WTC11 (cell line): ENCODE results near the gene SORCS2. TPM values are rescaled to one million over a fixed set of nuclear protein-coding genes. Genes with fewer than 3 reads are reported as not detected.

Experiments used
- ATAC-seq: fragments of 200-7000 bp; cut with Tn5 transposase; 2 replicates; pipeline ENCODE4 v1.10.0; 2021; ENCODE audit warnings: mild to moderate bottlenecking, moderate library complexity
- CTCF ChIA-PET: fragments of 300-600 bp; sonication (Branson Sonifier 250); formaldehyde crosslinking; loops from one replicate; lab custom pipeline; 2021; ENCODE audit warnings: antibody characterized with exemption; lab: Charles Lee
- POLR2A ChIA-PET: fragments of 350-600 bp; sonication (Branson Sonifier 250); formaldehyde crosslinking; loops from one replicate; lab custom pipeline; 2021; ENCODE audit warnings: antibody characterized with exemption; lab: Charles Lee
- DNase-seq: peaks from one replicate; pipeline ENCODE4 v3.0.0; 2021; ENCODE audit warnings: low spot score
- H3K27ac Mint-ChIP-seq: 2 replicates; pipeline ENCODE4 v1.8.0; 2021; ENCODE audit warnings: mixed read lengths
- H3K27me3 Mint-ChIP-seq: 2 replicates; pipeline ENCODE4 v1.8.0; 2021; ENCODE audit warnings: low read depth, mild to moderate bottlenecking, moderate library complexity, mixed read lengths
- H3K36me3 Mint-ChIP-seq: 2 replicates; pipeline ENCODE4 v1.8.0; 2021; ENCODE audit warnings: mixed read lengths
- H3K4me1 Mint-ChIP-seq: 2 replicates; pipeline ENCODE4 v1.8.0; 2022; ENCODE audit warnings: mixed read lengths
- H3K4me3 Mint-ChIP-seq: 2 replicates; pipeline ENCODE4 v1.8.0; 2021; ENCODE audit warnings: mild to moderate bottlenecking, moderate library complexity, mixed read lengths
- H3K9me3 Mint-ChIP-seq: 2 replicates; pipeline ENCODE4 v1.8.0; 2021; ENCODE audit warnings: mixed read lengths
- ELF4 ChIP-seq: sonication (generic); formaldehyde crosslinking; IDR thresholded peaks from 2 replicates; pipeline ENCODE4 v1.8.1; 2022; ENCODE audit warnings: low read depth, mild to moderate bottlenecking, moderate library complexity, missing genetic modification reagents
- GRHL2 ChIP-seq: fragments of 250-450 bp; sonication (Bioruptor Pico); IDR thresholded peaks from 2 replicates; pipeline ENCODE4 v1.8.0; 2022; ENCODE audit warnings: mild to moderate bottlenecking, moderate library complexity; ENCODE audit not compliant: insufficient replicate concordance, severe bottlenecking
- ZBTB21 ChIP-seq: sonication (generic); formaldehyde crosslinking; IDR thresholded peaks from 2 replicates; pipeline ENCODE4 v1.8.1; 2023; ENCODE audit warnings: mild to moderate bottlenecking, missing genetic modification reagents, borderline replicate concordance
- ZNF219 ChIP-seq: sonication (generic); formaldehyde crosslinking; IDR thresholded peaks from 2 replicates; pipeline ENCODE4 v1.8.0; 2023; ENCODE audit warnings: missing genetic modification reagents, mild to moderate bottlenecking, borderline replicate concordance
- ZNF263 ChIP-seq: sonication (generic); formaldehyde crosslinking; IDR thresholded peaks from 2 replicates; pipeline ENCODE4 v1.8.1; 2022; ENCODE audit warnings: low read depth, mild to moderate bottlenecking, moderate library complexity, missing genetic modification reagents
- total RNA-seq: library from RNA; stranded (reverse); gene quantifications from 3 replicates; pipeline ENCODE4 v1.2.3, GENCODE V29; 2021
- TF ChIP-seq, protein P1 (sequence below): sonication (generic); formaldehyde crosslinking; IDR thresholded peaks from 2 replicates; pipeline ENCODE4 v1.8.1; 2022; ENCODE audit warnings: mild to moderate bottlenecking, missing genetic modification reagents, moderate library complexity, borderline replicate concordance
- TF ChIP-seq, protein P2 (sequence below): sonication (generic); formaldehyde crosslinking; IDR thresholded peaks from 2 replicates; pipeline ENCODE4 v1.8.0; 2022; ENCODE audit warnings: mild to moderate bottlenecking, missing genetic modification reagents
- TF ChIP-seq, protein P3 (sequence below): fragments of 250-450 bp; sonication (Bioruptor Pico); IDR thresholded peaks from 2 replicates; pipeline ENCODE4 v1.9.0; 2021; ENCODE audit warnings: mild to moderate bottlenecking, borderline replicate concordance
- TF ChIP-seq, protein P4 (sequence below): fragments of 200-600 bp; IDR thresholded peaks from 2 replicates; pipeline ENCODE4 v1.8.0; 2022; ENCODE audit warnings: antibody characterized with exemption
- TF ChIP-seq, protein P5 (sequence below): sonication (generic); formaldehyde crosslinking; IDR thresholded peaks from 2 replicates; pipeline ENCODE4 v1.8.0; 2022; ENCODE audit warnings: mild to moderate bottlenecking, missing genetic modification reagents

Gene SORCS2
- total RNA-seq, 1 experiment from 2014 or later = 6.6 TPM

DNA sequence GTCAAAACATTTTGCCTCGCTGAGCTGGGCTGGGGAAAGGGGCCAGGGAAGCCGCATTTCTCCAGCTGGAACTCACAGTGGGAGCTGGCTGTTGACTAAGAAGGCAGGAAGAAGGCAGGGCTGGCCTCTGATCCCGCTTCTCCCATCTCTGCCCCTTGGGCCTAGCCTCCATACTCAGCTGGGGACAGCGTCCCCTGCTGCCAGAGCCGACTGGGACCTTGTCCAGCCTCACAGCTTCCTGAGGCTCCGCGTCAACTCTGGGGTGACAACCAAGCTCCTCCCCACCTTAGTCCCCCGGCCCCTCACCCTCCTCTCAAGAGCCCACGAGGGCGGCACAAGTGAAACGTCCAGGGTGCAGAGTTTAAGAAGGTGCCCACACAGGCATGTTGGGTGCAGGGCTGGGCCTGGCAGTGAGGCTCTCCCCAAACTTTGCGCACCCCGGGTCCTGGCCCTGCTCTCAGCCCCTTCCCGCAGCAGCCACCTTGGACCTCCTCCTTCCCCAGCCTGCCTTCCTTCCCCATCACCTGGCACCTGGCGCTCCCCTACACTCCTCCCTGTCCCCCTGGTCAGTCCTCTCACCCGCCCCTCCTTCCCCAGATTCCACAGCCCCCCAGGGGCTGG, 141.6 kb downstream of the SORCS2 start (continued):
- TF ChIP-seq ZNF263 (CRISPR knock-in tag) = no peak
- no peak for TF ChIP-seq ELF4
- TF ChIP-seq, protein P1, sequence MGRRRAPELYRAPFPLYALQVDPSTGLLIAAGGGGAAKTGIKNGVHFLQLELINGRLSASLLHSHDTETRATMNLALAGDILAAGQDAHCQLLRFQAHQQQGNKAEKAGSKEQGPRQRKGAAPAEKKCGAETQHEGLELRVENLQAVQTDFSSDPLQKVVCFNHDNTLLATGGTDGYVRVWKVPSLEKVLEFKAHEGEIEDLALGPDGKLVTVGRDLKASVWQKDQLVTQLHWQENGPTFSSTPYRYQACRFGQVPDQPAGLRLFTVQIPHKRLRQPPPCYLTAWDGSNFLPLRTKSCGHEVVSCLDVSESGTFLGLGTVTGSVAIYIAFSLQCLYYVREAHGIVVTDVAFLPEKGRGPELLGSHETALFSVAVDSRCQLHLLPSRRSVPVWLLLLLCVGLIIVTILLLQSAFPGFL = no peak
- TF ChIP-seq, protein P2, sequence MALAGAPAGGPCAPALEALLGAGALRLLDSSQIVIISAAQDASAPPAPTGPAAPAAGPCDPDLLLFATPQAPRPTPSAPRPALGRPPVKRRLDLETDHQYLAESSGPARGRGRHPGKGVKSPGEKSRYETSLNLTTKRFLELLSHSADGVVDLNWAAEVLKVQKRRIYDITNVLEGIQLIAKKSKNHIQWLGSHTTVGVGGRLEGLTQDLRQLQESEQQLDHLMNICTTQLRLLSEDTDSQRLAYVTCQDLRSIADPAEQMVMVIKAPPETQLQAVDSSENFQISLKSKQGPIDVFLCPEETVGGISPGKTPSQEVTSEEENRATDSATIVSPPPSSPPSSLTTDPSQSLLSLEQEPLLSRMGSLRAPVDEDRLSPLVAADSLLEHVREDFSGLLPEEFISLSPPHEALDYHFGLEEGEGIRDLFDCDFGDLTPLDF (CRISPR knock-in tag) = no peak
- TF ChIP-seq, all 79 proteins: peak for 0

DNA sequence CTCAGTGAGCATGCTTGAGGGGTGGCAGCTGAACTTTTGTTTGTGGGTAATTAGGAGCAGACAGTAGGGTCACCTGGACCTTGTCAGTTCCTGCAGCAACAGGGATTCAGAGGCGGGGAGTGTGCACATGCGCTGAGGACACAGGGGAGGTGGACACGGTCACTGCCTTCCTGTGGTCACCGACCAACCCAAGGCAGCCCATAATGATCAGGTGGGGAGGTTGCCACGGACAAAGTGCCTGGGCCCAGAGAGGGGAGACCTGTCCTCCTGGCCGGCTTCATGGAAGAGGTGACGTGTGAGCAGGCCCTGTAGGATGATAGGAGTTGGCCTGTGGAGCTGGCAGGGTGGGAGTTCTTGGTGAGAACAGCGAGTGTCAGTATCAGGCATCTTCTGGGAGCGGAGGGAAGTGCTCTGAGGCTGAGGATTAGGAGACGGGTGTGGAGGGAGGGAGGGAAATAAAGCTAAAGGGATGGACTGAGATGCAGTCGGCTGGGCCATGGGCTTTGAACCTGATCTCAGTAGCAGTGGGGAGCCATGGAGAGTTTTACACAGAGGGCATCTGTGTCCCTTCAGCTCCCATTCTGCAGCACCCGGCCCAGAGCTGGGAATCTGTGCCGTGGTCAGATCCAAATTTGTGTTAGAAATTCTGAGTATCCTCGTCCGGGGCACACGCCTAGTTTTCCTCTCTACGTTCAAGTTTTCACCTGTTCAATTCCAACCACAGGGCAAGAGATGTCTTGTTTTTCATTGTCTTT, 142.4 kb downstream of the SORCS2 start:
- DNase-seq (no peak), ATAC-seq (no peak)
- H3K27me3 Mint-ChIP-seq = peaks cover 2% of the 10 kb centered on the region; the same call in 1 of the 2 replicates
- CTCF ChIA-PET = interaction anchor here (0.6 to 3.2 kb wide), 50 partner anchors 8 to 769 kb away, joined by 3 to 60 read pairs (median 6); partner anchors contain the start of gene SORCS2
- no peak overlapping the region; the same call in 1 of the 2 replicates for H3K27ac Mint-ChIP-seq
- no peak for TF ChIP-seq ZNF219 (CRISPR knock-in tag)
- TF ChIP-seq, protein P3, sequence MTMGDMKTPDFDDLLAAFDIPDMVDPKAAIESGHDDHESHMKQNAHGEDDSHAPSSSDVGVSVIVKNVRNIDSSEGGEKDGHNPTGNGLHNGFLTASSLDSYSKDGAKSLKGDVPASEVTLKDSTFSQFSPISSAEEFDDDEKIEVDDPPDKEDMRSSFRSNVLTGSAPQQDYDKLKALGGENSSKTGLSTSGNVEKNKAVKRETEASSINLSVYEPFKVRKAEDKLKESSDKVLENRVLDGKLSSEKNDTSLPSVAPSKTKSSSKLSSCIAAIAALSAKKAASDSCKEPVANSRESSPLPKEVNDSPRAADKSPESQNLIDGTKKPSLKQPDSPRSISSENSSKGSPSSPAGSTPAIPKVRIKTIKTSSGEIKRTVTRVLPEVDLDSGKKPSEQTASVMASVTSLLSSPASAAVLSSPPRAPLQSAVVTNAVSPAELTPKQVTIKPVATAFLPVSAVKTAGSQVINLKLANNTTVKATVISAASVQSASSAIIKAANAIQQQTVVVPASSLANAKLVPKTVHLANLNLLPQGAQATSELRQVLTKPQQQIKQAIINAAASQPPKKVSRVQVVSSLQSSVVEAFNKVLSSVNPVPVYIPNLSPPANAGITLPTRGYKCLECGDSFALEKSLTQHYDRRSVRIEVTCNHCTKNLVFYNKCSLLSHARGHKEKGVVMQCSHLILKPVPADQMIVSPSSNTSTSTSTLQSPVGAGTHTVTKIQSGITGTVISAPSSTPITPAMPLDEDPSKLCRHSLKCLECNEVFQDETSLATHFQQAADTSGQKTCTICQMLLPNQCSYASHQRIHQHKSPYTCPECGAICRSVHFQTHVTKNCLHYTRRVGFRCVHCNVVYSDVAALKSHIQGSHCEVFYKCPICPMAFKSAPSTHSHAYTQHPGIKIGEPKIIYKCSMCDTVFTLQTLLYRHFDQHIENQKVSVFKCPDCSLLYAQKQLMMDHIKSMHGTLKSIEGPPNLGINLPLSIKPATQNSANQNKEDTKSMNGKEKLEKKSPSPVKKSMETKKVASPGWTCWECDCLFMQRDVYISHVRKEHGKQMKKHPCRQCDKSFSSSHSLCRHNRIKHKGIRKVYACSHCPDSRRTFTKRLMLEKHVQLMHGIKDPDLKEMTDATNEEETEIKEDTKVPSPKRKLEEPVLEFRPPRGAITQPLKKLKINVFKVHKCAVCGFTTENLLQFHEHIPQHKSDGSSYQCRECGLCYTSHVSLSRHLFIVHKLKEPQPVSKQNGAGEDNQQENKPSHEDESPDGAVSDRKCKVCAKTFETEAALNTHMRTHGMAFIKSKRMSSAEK (CRISPR knock-in tag) = no peak
- H3K36me3 Mint-ChIP-seq = peaks cover 7% of the 10 kb centered on the region
- peaks cover 14% of the 10 kb centered on the region for H3K9me3 Mint-ChIP-seq
- H3K4me1 Mint-ChIP-seq = peaks cover 12% of the 10 kb centered on the region
- POLR2A ChIA-PET = interaction anchor here (0.6 kb wide), 1 partner anchor 203 kb away, joined by 4 read pairs; no protein-coding TSS in a partner anchor
- no peak overlapping the region for H3K4me3 Mint-ChIP-seq

DNA sequence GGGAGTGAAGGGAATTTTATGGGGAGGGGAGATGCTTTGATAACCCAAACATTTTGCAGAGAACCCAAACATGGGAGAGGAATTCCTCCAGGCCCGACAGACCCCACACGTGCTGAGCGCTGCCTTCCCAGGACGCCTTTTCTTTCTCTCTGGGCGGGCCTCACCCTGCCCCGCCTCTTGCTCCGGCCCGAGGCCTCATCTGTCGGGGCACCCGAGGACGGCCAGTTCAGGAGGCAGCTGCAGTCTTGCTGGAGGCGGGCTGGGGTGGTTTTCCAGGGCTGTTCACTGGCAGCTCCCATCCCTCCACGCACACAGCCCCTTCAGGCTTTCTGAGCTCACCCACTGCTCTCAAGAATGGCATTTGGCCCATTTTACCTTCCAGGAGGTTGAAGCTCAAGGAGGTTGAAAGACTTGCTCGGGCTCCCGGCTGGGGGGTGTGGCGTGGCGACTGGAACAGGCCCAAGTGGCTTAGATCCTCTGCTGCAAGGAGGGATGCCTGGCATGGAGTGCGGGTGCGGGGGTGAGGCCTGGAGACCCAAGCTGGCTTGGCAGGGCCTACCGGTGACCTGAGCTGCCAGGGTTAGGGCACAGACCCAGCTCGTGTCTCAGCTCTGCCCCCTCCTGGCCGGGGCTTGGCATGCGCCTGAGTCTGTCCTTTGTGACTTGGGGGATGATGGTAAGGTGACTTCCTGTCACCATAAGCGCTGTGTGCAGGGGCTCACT, 143.2 kb downstream of the SORCS2 start:
- H3K4me1 Mint-ChIP-seq = peaks cover 12% of the 10 kb centered on the region
- peak; percentile 94 for ATAC-seq
- peaks cover 2% of the 10 kb centered on the region; the same call in 1 of the 2 replicates for H3K27me3 Mint-ChIP-seq
- H3K27ac Mint-ChIP-seq = no peak overlapping the region
- ChIA-PET POLR2A (no interaction called here), CTCF (interaction anchor here (0.5 to 3.2 kb wide), 71 partner anchors 8 to 769 kb away, joined by 3 to 60 read pairs (median 4); partner anchors contain the start of gene GRPEL1)
- TF ChIP-seq GRHL2 (no peak), ZBTB21 (0 out of 2 replicates have a peak, but pooled peaks have one; percentile 15)
- TF ChIP-seq, protein P4, sequence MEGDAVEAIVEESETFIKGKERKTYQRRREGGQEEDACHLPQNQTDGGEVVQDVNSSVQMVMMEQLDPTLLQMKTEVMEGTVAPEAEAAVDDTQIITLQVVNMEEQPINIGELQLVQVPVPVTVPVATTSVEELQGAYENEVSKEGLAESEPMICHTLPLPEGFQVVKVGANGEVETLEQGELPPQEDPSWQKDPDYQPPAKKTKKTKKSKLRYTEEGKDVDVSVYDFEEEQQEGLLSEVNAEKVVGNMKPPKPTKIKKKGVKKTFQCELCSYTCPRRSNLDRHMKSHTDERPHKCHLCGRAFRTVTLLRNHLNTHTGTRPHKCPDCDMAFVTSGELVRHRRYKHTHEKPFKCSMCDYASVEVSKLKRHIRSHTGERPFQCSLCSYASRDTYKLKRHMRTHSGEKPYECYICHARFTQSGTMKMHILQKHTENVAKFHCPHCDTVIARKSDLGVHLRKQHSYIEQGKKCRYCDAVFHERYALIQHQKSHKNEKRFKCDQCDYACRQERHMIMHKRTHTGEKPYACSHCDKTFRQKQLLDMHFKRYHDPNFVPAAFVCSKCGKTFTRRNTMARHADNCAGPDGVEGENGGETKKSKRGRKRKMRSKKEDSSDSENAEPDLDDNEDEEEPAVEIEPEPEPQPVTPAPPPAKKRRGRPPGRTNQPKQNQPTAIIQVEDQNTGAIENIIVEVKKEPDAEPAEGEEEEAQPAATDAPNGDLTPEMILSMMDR = peak; percentile 73
- TF ChIP-seq, protein P5, sequence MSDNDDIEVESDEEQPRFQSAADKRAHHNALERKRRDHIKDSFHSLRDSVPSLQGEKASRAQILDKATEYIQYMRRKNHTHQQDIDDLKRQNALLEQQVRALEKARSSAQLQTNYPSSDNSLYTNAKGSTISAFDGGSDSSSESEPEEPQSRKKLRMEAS (CRISPR knock-in tag) = peak; percentile 55; the same call in 1 of the 2 replicates
- H3K4me3 Mint-ChIP-seq = no peak overlapping the region
- peaks cover 14% of the 10 kb centered on the region for H3K9me3 Mint-ChIP-seq
- peak; percentile 91 for DNase-seq
- H3K36me3 Mint-ChIP-seq = peaks cover 7% of the 10 kb centered on the region
